ENCODE results near the gene NAA40. TPM values are rescaled to one million over a fixed set of nuclear protein-coding genes. Genes with fewer than 3 reads are reported as not detected.

The NAA40 gene
- total and polyA plus RNA-seq, 2 of the 4 experiments (the other 2 are of a cell fraction) = 15.2 to 24.7 TPM

DNA sequence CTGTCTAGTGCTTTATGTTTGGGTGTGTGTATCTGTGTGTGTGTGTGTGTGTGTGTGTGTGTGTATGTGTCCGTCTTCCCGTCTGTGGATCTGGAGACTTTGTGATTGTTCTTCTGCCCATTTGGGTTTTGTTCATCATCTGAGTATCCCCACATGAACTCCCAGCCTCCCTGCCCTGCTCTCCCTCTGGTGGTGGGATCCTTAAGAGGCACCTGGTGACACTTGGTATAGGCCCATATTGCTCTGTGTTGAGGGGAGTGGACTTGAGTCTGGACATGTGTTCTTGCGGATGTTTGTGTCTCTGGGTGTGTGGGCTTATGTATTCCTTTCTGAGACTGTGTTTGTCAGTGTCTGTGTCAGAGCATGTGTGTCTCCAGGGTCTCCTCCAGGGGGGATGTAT is 37.1 kb upstream of the NAA40 start:
- no peak overlapping the region for H3K56ac ChIP-seq (ENCODE audit: extremely low read depth, insufficient read depth, low read length)
- no peaks in the 10 kb centered on the region for H3K4me1 ChIP-seq (ENCODE audit: control insufficient read depth, insufficient read depth, low read length)
- H3K27me3 ChIP-seq (ENCODE audit: control insufficient read depth, insufficient read depth, low read length) = no peaks in the 10 kb centered on the region
- H2AFZ ChIP-seq (replicated peaks; ENCODE audit: low read length, poor library complexity) = no peak overlapping the region
- intact Hi-C loops (cut with micrococcal nuclease) = no loop called here
- H4K5ac ChIP-seq (ENCODE audit: low read depth, low read length) = no peak overlapping the region
- no peak overlapping the region for H2BK5ac ChIP-seq (ENCODE audit: low read depth, low read length, poor library complexity, severe bottlenecking)
- H3K14ac ChIP-seq (replicated peaks; ENCODE audit: low read depth, low read length) = no peak overlapping the region
- BruUV-seq (replicated peaks) = no TSS peak
- no peak overlapping the region for H3K4me3 ChIP-seq (ENCODE audit: insufficient read depth, low read depth, low read length)
- H2BK120ac ChIP-seq (ENCODE audit: low read depth, low read length) = no peak overlapping the region
- H3K9me3 ChIP-seq (ENCODE audit: control insufficient read depth, insufficient read depth, low read length) = no peaks in the 10 kb centered on the region
- no peak overlapping the region for H2AK5ac ChIP-seq (ENCODE audit: low read depth, low read length)
- no peak overlapping the region for H3K23ac ChIP-seq (ENCODE audit: low read depth, low read length)
- no peak overlapping the region for H3K27ac ChIP-seq (ENCODE audit: insufficient read depth, low read length)
- no peak overlapping the region for H2BK15ac ChIP-seq (ENCODE audit: low read depth, low read length)
- ATAC-seq (ENCODE audit: low read depth) (no peak), DNase-seq (peak; percentile 30)
- no peak overlapping the region for H3K18ac ChIP-seq (ENCODE audit: low read depth, low read length)
- H4K8ac ChIP-seq (ENCODE audit: low read depth in 2 of 2, low read length in 2 of 2) = no peak overlapping the region
- H4K20me1 ChIP-seq (ENCODE audit: insufficient read depth, low read length) = peaks cover 5% of the 10 kb centered on the region
- H3K9me1 ChIP-seq (ENCODE audit: insufficient read depth, low read length) = no peaks in the 10 kb centered on the region
- dilution Hi-C loops (cut with HindIII; ENCODE audit: low sequenced_read_pairs, unreplicated experiment) = no loop called here
- TF ChIP-seq SMC3 (IDR thresholded peaks at IDR 0.05; ENCODE audit: low read depth, low read length) = peak; percentile 63
- TF ChIP-seq, protein P1, sequence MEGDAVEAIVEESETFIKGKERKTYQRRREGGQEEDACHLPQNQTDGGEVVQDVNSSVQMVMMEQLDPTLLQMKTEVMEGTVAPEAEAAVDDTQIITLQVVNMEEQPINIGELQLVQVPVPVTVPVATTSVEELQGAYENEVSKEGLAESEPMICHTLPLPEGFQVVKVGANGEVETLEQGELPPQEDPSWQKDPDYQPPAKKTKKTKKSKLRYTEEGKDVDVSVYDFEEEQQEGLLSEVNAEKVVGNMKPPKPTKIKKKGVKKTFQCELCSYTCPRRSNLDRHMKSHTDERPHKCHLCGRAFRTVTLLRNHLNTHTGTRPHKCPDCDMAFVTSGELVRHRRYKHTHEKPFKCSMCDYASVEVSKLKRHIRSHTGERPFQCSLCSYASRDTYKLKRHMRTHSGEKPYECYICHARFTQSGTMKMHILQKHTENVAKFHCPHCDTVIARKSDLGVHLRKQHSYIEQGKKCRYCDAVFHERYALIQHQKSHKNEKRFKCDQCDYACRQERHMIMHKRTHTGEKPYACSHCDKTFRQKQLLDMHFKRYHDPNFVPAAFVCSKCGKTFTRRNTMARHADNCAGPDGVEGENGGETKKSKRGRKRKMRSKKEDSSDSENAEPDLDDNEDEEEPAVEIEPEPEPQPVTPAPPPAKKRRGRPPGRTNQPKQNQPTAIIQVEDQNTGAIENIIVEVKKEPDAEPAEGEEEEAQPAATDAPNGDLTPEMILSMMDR (conservative IDR thresholded peaks at IDR 0.05; ENCODE audit: low read depth, low read length) = peak; percentile 31
- TF ChIP-seq RAD21 (IDR thresholded peaks at IDR 0.05; ENCODE audit: low read length) = peak; percentile 53
- TF ChIP-seq CEBPB (IDR thresholded peaks at IDR 0.05; ENCODE audit: low read depth, low read length) = no peak
- TF ChIP-seq, protein P2, sequence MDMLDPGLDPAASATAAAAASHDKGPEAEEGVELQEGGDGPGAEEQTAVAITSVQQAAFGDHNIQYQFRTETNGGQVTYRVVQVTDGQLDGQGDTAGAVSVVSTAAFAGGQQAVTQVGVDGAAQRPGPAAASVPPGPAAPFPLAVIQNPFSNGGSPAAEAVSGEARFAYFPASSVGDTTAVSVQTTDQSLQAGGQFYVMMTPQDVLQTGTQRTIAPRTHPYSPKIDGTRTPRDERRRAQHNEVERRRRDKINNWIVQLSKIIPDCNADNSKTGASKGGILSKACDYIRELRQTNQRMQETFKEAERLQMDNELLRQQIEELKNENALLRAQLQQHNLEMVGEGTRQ (IDR thresholded peaks at IDR 0.05; ENCODE audit: low read depth, low read length) = no peak
- H4K91ac ChIP-seq (ENCODE audit: insufficient read depth, low read depth, low read length) = no peak overlapping the region
- no peak overlapping the region for H3K4me2 ChIP-seq (ENCODE audit: low read depth, low read length)
- no peak overlapping the region for H2BK20ac ChIP-seq (ENCODE audit: low read depth, low read length)
- peaks cover 3 to 17% of the 10 kb centered on the region in 2 experiments; a peak in 1 of 4 replicates for H3K79me1 ChIP-seq (ENCODE audit: low read depth in 1 of 2, low read length in 2 of 2)
- no peak overlapping the region for H2AK9ac ChIP-seq (replicated peaks; ENCODE audit: low read depth, low read length, poor library complexity)
- H3K4ac ChIP-seq (ENCODE audit: low read depth, low read length) = no peak overlapping the region
- 100% methylated on average over 1 of the region's 3 CpGs; no CpG with 5 or more reads in 1 of the 2 experiments for WGBS, 2 experiments (ENCODE audit: extremely low coverage in 2 of 2, insufficient read length in 1 of 2)
- H3K36me3 ChIP-seq (ENCODE audit: control insufficient read depth, insufficient read depth, low read length) = peaks cover 79% of the 10 kb centered on the region
- no peak overlapping the region for H3K9ac ChIP-seq (ENCODE audit: low read depth, low read length)
- in situ Hi-C loops (cut with MboI; ENCODE audit: low sequenced_read_pairs) = no loop called here
- POLR2A ChIA-PET (ENCODE audit: unreplicated experiment) = no interaction called here
- CTCF ChIA-PET = no interaction called here
